Neural crest cell (in vitro differentiated cells): ENCODE results near the gene XPO5. TPM values are rescaled to one million over a fixed set of nuclear protein-coding genes. Genes with fewer than 3 reads are reported as not detected.

Experiments
- DNase-seq: peaks from one replicate; pipeline ENCODE4 v3.0.0; 2021; ENCODE audit warnings: low read depth, mixed read lengths, low spot score
- H3K27ac Mint-ChIP-seq: one replicate; pipeline ENCODE4 v1.8.0; 2021; ENCODE audit warnings: mild to moderate bottlenecking, mixed read lengths; ENCODE audit not compliant: unreplicated experiment
- H3K27me3 Mint-ChIP-seq: 2 replicates; pipeline ENCODE4 v1.8.0; 2021; ENCODE audit warnings: low read depth, mild to moderate bottlenecking, mixed read lengths
- H3K36me3 Mint-ChIP-seq: 2 replicates; pipeline ENCODE4 v1.8.0; 2021; ENCODE audit warnings: low read depth, mild to moderate bottlenecking, mixed read lengths
- H3K4me1 Mint-ChIP-seq: 2 replicates; pipeline ENCODE4 v1.8.0; 2021; ENCODE audit warnings: mixed read lengths
- H3K4me3 Mint-ChIP-seq: one replicate; pipeline ENCODE4 v1.8.0; 2021; ENCODE audit warnings: mild to moderate bottlenecking, mixed read lengths
- H3K9me3 Mint-ChIP-seq: 2 replicates; pipeline ENCODE4 v1.8.0; 2021; ENCODE audit warnings: mixed read lengths
- long read RNA-seq: library from polyadenylated mRNA; unstranded; transcript quantifications from one replicate; pipeline ENCODE4 v2.0.0, GENCODE V29; 2020
- total RNA-seq: library from RNA; stranded (reverse); gene quantifications from 2 replicates; pipeline ENCODE4 v1.2.1, GENCODE V29; 2021
- TF ChIP-seq, protein P1 (sequence below): fragments of 200-600 bp; sonication (generic); conservative IDR thresholded peaks from 2 replicates; pipeline ENCODE4 v1.5.0; 2021; ENCODE audit warnings: antibody characterized with exemption, mild to moderate bottlenecking

The XPO5 gene
- total RNA-seq, result 99.6 and 105 TPM in 2 replicates
- long read RNA-seq, full-length matches to known transcripts, result 45 of 104 reads
- long read RNA-seq, partial matches to known transcripts, result 50 of 104 reads
- long read RNA-seq, other reads (novel, unspliced or antisense), result 9 of 104 reads

DNA sequence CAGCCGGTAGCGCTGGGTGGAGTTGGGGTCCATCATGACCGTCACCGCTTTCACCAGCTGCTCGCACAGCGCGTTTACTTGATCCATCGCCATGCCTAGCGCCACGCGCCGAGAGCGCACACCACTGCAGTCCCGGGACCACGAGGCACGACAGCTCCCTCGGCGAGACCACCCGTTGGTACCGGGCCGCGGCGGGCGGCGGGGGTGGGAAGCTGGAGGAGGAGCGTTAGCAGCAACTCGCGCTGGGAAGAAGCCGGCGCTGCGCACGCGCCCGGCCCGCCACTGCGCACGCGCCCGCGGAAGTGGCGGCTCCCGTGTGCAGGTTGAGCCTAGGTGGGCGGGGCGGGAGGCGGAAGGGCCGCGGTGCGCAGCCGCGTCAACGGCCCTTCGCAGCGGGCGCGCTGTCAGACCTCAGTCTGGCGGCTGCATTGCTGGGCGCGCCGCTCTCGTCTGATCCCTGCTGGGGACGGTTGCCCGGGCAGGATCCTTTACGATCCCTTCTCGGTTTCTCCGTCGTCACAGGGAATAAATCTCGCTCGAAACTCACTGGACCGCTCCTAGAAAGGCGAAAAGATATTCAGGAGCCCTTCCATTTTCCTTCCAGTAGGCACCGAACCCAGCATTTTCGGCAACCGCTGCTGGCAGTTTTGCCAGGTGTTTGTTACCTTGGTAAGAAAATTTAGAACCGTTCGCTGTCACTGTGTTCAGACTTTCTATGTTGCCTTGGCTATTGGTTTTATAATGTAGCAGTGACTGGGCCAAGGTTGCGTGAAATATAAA lies at the start of gene XPO5, which contains the start of gene POLH:
Gene XPO5 (minus strand): TSS at position 267 of the 780 bp plus-strand sequence. CDS start 174 bp downstream, at position 93.
Gene POLH (plus strand): TSS at position 414 of the 780 bp plus-strand sequence. CDS start 6,135 bp downstream, outside the sequence.
- peak; percentile 82 for DNase-seq
- peaks cover 4% of the 10 kb centered on the region for H3K36me3 Mint-ChIP-seq
- TF ChIP-seq, protein P1, sequence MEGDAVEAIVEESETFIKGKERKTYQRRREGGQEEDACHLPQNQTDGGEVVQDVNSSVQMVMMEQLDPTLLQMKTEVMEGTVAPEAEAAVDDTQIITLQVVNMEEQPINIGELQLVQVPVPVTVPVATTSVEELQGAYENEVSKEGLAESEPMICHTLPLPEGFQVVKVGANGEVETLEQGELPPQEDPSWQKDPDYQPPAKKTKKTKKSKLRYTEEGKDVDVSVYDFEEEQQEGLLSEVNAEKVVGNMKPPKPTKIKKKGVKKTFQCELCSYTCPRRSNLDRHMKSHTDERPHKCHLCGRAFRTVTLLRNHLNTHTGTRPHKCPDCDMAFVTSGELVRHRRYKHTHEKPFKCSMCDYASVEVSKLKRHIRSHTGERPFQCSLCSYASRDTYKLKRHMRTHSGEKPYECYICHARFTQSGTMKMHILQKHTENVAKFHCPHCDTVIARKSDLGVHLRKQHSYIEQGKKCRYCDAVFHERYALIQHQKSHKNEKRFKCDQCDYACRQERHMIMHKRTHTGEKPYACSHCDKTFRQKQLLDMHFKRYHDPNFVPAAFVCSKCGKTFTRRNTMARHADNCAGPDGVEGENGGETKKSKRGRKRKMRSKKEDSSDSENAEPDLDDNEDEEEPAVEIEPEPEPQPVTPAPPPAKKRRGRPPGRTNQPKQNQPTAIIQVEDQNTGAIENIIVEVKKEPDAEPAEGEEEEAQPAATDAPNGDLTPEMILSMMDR, result no peak

DNA sequence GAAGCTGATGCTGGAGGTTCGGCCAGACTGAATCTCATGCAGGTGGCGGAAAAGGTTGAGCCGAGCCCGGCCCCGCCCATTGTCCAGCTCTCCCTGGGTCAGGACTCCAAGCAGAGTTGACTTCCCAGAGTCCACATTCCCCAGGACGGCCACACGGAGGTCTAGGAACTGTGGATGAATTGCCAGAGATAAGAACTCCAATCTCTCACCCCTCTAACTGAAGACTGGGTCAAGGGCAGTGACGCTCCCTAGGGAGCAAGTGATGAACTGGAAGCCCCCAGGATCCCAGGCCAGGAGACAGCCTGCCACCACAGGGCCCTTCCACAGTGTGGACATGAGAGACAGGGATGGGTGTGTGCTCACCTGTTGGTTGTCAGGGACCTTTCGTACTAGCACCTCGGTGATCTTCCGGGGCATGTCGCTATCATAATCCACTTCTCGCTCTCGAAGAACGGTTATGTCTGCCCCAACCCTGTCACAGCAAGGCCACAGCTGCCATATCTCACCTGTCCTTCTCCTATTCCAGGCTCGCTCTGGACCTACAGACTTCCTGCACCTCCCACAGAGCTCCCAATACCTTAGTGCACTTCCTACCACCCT lies 49.7 kb upstream of the XPO5 start:
- Mint-ChIP-seq H3K27me3 (no peaks in the 10 kb centered on the region), H3K9me3 (no peaks in the 10 kb centered on the region), H3K27ac (no peak overlapping the region), H3K4me1 (peaks cover 30% of the 10 kb centered on the region), H3K4me3 (peak overlapping the region; percentile 39), H3K36me3 (peaks cover 5% of the 10 kb centered on the region)
- TF ChIP-seq, protein P1, result no peak
- DNase-seq, result no peak

More for the DNA sequence above, at the start of gene XPO5, which contains the start of gene POLH:
- Mint-ChIP-seq H3K27me3 (no peaks in the 10 kb centered on the region), H3K9me3 (no peaks in the 10 kb centered on the region), H3K4me3 (peak within 1 kb of the TSS; percentile 92), H3K4me1 (peaks cover 38% of the 10 kb centered on the region), H3K27ac (peak within 1 kb of the TSS; percentile 54)

DNA sequence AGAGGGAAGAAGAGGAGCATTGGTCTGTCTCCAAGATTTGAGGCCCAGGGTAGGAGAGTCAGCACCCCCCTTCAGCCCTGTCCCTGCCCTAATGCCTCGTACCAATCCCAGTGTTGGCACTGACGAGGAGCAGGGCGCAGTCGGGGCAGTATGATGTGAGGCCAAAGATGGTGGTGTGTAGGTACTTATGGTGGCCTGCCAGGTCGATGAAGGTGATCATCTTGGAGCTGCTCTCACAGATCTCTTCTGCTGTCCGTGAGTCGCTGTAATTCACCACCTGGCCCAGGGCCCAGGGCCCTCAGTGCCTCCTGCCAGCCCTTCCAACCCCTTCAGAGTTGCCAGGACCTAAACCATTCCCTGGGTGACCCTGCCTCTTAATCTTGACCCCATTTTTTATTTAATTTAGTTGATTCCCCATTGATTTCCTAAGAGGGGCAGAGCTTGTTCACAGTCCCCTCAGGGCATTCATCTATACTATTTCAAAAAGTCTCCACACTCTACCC lies 49.0 kb upstream of the XPO5 start:
- Mint-ChIP-seq H3K36me3 (peaks cover 5% of the 10 kb centered on the region), H3K4me1 (peaks cover 25% of the 10 kb centered on the region), H3K27me3 (no peaks in the 10 kb centered on the region), H3K27ac (no peak overlapping the region), H3K4me3 (no peak overlapping the region), H3K9me3 (no peaks in the 10 kb centered on the region)
- DNase-seq, result no peak
- TF ChIP-seq, protein P1, result no peak

DNA sequence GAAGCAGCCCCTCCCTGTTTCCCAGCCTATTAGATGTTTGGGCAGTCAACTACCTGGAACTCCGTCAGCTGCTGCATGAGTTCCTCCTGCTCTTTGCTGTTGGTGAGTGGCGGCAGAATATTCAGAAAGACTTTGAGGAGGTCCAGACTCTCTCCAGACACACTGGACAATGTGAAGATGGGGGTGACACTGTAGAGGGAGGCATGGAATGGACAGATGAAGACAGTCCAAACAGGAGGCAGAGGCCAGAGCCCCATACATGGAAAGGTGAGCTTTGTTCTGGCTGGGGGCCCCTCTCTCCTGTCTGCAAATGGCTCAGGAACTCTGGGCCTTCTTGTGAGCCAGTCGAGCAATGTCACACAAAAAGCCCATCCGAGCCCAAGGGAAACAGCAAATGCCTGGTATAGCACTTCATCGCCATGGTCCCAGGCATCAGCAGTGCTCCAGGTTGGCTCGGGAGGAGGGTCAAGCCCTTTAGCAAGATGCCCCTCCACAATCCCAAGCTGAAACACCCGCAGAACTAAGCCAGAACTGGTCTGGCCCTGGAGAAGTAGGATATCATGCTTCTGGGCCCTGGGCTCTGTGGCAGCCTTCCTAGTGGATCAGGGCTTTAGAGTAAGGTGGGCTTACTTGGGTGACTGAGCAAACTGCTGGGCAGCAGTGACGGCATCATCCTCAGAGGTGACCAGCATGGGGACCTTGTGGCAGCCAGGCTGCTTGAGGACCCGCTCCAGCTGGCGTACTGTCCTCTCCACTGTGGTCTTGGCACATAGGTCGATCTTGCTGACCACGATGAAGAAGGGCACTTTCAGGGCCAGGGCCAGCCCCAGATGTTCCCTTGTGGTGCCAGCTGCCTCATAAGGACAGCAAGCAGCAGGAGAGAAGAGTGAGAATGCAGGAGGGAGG lies 48.3 kb upstream of the XPO5 start:
- H3K36me3 Mint-ChIP-seq, result peaks cover 5% of the 10 kb centered on the region
- no peaks in the 10 kb centered on the region for H3K27me3 Mint-ChIP-seq
- peaks cover 19% of the 10 kb centered on the region for H3K4me1 Mint-ChIP-seq
- no peak overlapping the region for H3K27ac Mint-ChIP-seq
- DNase-seq, result no peak
- TF ChIP-seq, protein P1, result no peak
- H3K9me3 Mint-ChIP-seq, result no peaks in the 10 kb centered on the region
- H3K4me3 Mint-ChIP-seq, result peak overlapping the region; percentile 54

DNA sequence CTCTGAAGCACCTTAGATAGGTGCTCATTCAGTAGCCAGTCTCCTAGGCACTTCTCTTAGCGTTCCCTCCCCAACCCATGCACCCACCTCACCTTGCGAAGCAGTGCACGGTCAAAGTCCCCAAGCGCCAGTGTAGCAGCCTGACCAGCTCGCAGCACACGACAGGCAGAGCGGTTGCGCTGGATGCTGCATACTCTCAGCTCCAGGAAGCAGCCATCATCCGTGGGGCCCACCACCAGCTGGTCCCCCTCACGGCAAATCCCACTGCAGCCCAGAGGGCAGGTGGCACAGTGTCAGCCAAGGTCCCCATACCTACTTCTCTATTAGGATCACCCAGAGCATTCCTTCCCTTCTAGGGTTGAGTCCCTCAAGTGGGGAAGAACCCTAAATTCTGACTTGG lies 46.7 kb upstream of the XPO5 start:
- Mint-ChIP-seq H3K36me3 (peaks cover 5% of the 10 kb centered on the region), H3K27me3 (no peaks in the 10 kb centered on the region), H3K4me3 (peak overlapping the region; percentile 72), H3K9me3 (no peaks in the 10 kb centered on the region), H3K27ac (no peak overlapping the region), H3K4me1 (peaks cover 9% of the 10 kb centered on the region)
- TF ChIP-seq, protein P1, result no peak
- no peak for DNase-seq
